ENCODE data around the gene ZNF609.
A peak's percentile ranks its signal among the peaks of the same experiment; 100 is the strongest.

ZNF609 gene

GRCh38 chr15:64460724-64461720, 644 bp downstream of the ZNF609 start:
- Histone ChIP-seq H3K4me3 (ENCODE audit: low read depth, low read length) (peak overlapping the region; percentile 93), H3K4me1 (ENCODE audit: control insufficient read depth, insufficient read depth, low read length) (peaks cover 25% of the 10 kb centered on the region)

GRCh38 chr15:64461721-64462162, 1.4 kb downstream of the ZNF609 start:
- H3K4me3 ChIP-seq (ENCODE audit: low read depth, low read length): peak overlapping the region; percentile 93
- H3K36me3 ChIP-seq (ENCODE audit: control insufficient read depth, insufficient read depth, low read length): no peaks in the 10 kb centered on the region
- no peaks in the 10 kb centered on the region for H3K9me3 ChIP-seq (ENCODE audit: control insufficient read depth, insufficient read depth, low read length)
- H3K9ac ChIP-seq (ENCODE audit: low read depth, low read length): peak overlapping the region; percentile 87
- peaks cover 25% of the 10 kb centered on the region for H3K4me1 ChIP-seq (ENCODE audit: control insufficient read depth, insufficient read depth, low read length)
- no peaks in the 10 kb centered on the region for H3K27me3 ChIP-seq (ENCODE audit: control insufficient read depth, insufficient read depth, low read length)

More at GRCh38 chr15:64460724-64461720, 644 bp downstream of the ZNF609 start:
- H3K9me3 ChIP-seq (ENCODE audit: control insufficient read depth, insufficient read depth, low read length): no peaks in the 10 kb centered on the region
- no peaks in the 10 kb centered on the region for H3K36me3 ChIP-seq (ENCODE audit: control insufficient read depth, insufficient read depth, low read length)
- no peaks in the 10 kb centered on the region for H3K27me3 ChIP-seq (ENCODE audit: control insufficient read depth, insufficient read depth, low read length)
- peak overlapping the region; percentile 87 for H3K9ac ChIP-seq (ENCODE audit: low read depth, low read length)

- Histone ChIP-seq H3K9ac (ENCODE audit: low read depth, low read length) (no peak overlapping the region), H3K4me1 (ENCODE audit: control insufficient read depth, insufficient read depth, low read length) (peaks cover 25% of the 10 kb centered on the region), H3K27me3 (ENCODE audit: control insufficient read depth, insufficient read depth, low read length) (no peaks in the 10 kb centered on the region), H3K9me3 (ENCODE audit: control insufficient read depth, insufficient read depth, low read length) (no peaks in the 10 kb centered on the region), H3K4me3 (ENCODE audit: low read depth, low read length) (no peak overlapping the region), H3K36me3 (ENCODE audit: control insufficient read depth, insufficient read depth, low read length) (no peaks in the 10 kb centered on the region)
These were observed 2.1 kb downstream of the ZNF609 start for GRCh38 chr15:64462492-64462891.

GRCh38 chr15:64464276-64465005, 4.1 kb downstream of the ZNF609 start:
- Histone ChIP-seq H3K9me3 (ENCODE audit: control insufficient read depth, insufficient read depth, low read length) (no peaks in the 10 kb centered on the region), H3K4me1 (ENCODE audit: control insufficient read depth, insufficient read depth, low read length) (peaks cover 25% of the 10 kb centered on the region), H3K4me3 (ENCODE audit: low read depth, low read length) (no peak overlapping the region), H3K36me3 (ENCODE audit: control insufficient read depth, insufficient read depth, low read length) (no peaks in the 10 kb centered on the region), H3K9ac (ENCODE audit: low read depth, low read length) (no peak overlapping the region), H3K27me3 (ENCODE audit: control insufficient read depth, insufficient read depth, low read length) (no peaks in the 10 kb centered on the region)

GRCh38 chr15:64466408-64467141, 6.2 kb downstream of the ZNF609 start:
- Histone ChIP-seq H3K9me3 (ENCODE audit: control insufficient read depth, insufficient read depth, low read length) (no peaks in the 10 kb centered on the region), H3K36me3 (ENCODE audit: control insufficient read depth, insufficient read depth, low read length) (no peaks in the 10 kb centered on the region), H3K9ac (ENCODE audit: low read depth, low read length) (no peak overlapping the region), H3K27me3 (ENCODE audit: control insufficient read depth, insufficient read depth, low read length) (no peaks in the 10 kb centered on the region), H3K4me3 (ENCODE audit: low read depth, low read length) (no peak overlapping the region), H3K4me1 (ENCODE audit: control insufficient read depth, insufficient read depth, low read length) (peaks cover 21% of the 10 kb centered on the region)

- H3K27me3 ChIP-seq (ENCODE audit: control insufficient read depth, insufficient read depth, low read length): no peaks in the 10 kb centered on the region
- no peaks in the 10 kb centered on the region for H3K9me3 ChIP-seq (ENCODE audit: control insufficient read depth, insufficient read depth, low read length)
- H3K4me1 ChIP-seq (ENCODE audit: control insufficient read depth, insufficient read depth, low read length): peaks cover 5% of the 10 kb centered on the region
- H3K9ac ChIP-seq (ENCODE audit: low read depth, low read length): no peak overlapping the region
- H3K36me3 ChIP-seq (ENCODE audit: control insufficient read depth, insufficient read depth, low read length): no peaks in the 10 kb centered on the region
- H3K4me3 ChIP-seq (ENCODE audit: low read depth, low read length): no peak overlapping the region
These were observed 11.8 kb downstream of the ZNF609 start for GRCh38 chr15:64472161-64472560.

GRCh38 chr15:64474846-64475245, 14.5 kb downstream of the ZNF609 start:
- peaks cover 5% of the 10 kb centered on the region for H3K4me1 ChIP-seq (ENCODE audit: control insufficient read depth, insufficient read depth, low read length)
- H3K4me3 ChIP-seq (ENCODE audit: low read depth, low read length): no peak overlapping the region
- H3K9me3 ChIP-seq (ENCODE audit: control insufficient read depth, insufficient read depth, low read length): no peaks in the 10 kb centered on the region
- no peak overlapping the region for H3K9ac ChIP-seq (ENCODE audit: low read depth, low read length)
- no peaks in the 10 kb centered on the region for H3K36me3 ChIP-seq (ENCODE audit: control insufficient read depth, insufficient read depth, low read length)
- no peaks in the 10 kb centered on the region for H3K27me3 ChIP-seq (ENCODE audit: control insufficient read depth, insufficient read depth, low read length)

- Histone ChIP-seq H3K36me3 (ENCODE audit: control insufficient read depth, insufficient read depth, low read length) (no peaks in the 10 kb centered on the region), H3K4me3 (ENCODE audit: low read depth, low read length) (no peak overlapping the region), H3K9me3 (ENCODE audit: control insufficient read depth, insufficient read depth, low read length) (no peaks in the 10 kb centered on the region)
These were observed 16.2 kb downstream of the ZNF609 start for GRCh38 chr15:64476550-64476949.

GRCh38 chr15:64478863-64479262, 18.5 kb downstream of the ZNF609 start:
- peaks cover 5% of the 10 kb centered on the region for H3K4me1 ChIP-seq (ENCODE audit: control insufficient read depth, insufficient read depth, low read length)
- H3K27me3 ChIP-seq (ENCODE audit: control insufficient read depth, insufficient read depth, low read length): no peaks in the 10 kb centered on the region
- no peak overlapping the region for H3K9ac ChIP-seq (ENCODE audit: low read depth, low read length)
- no peaks in the 10 kb centered on the region for H3K9me3 ChIP-seq (ENCODE audit: control insufficient read depth, insufficient read depth, low read length)
- no peak overlapping the region for H3K4me3 ChIP-seq (ENCODE audit: low read depth, low read length)
- H3K36me3 ChIP-seq (ENCODE audit: control insufficient read depth, insufficient read depth, low read length): no peaks in the 10 kb centered on the region

More at GRCh38 chr15:64476550-64476949, 16.2 kb downstream of the ZNF609 start:
- Histone ChIP-seq H3K27me3 (ENCODE audit: control insufficient read depth, insufficient read depth, low read length) (no peaks in the 10 kb centered on the region), H3K4me1 (ENCODE audit: control insufficient read depth, insufficient read depth, low read length) (peaks cover 5% of the 10 kb centered on the region), H3K9ac (ENCODE audit: low read depth, low read length) (no peak overlapping the region)

GRCh38 chr15:64480891-64481290, 20.5 kb downstream of the ZNF609 start:
- Histone ChIP-seq H3K4me1 (ENCODE audit: control insufficient read depth, insufficient read depth, low read length) (peaks cover 5% of the 10 kb centered on the region), H3K9ac (ENCODE audit: low read depth, low read length) (no peak overlapping the region), H3K9me3 (ENCODE audit: control insufficient read depth, insufficient read depth, low read length) (no peaks in the 10 kb centered on the region), H3K27me3 (ENCODE audit: control insufficient read depth, insufficient read depth, low read length) (no peaks in the 10 kb centered on the region), H3K4me3 (ENCODE audit: low read depth, low read length) (no peak overlapping the region), H3K36me3 (ENCODE audit: control insufficient read depth, insufficient read depth, low read length) (no peaks in the 10 kb centered on the region)

GRCh38 chr15:64483749-64484148, 23.4 kb downstream of the ZNF609 start:
- Histone ChIP-seq H3K4me3 (ENCODE audit: low read depth, low read length) (no peak overlapping the region), H3K27me3 (ENCODE audit: control insufficient read depth, insufficient read depth, low read length) (no peaks in the 10 kb centered on the region)

More at GRCh38 chr15:64483749-64484148, 23.4 kb downstream of the ZNF609 start:
- H3K36me3 ChIP-seq (ENCODE audit: control insufficient read depth, insufficient read depth, low read length): no peaks in the 10 kb centered on the region
- no peak overlapping the region for H3K9ac ChIP-seq (ENCODE audit: low read depth, low read length)
- H3K4me1 ChIP-seq (ENCODE audit: control insufficient read depth, insufficient read depth, low read length): no peaks in the 10 kb centered on the region
- no peaks in the 10 kb centered on the region for H3K9me3 ChIP-seq (ENCODE audit: control insufficient read depth, insufficient read depth, low read length)

Data from iPS-15b (cell line).